Ishikawa (cell line): ENCODE results near the gene ADGRG7.

Experiments
- CEBPB ChIP-seq: IDR thresholded peaks from 2 replicates; pipeline ENCODE4 v1.6.1; 2012
- CREB1 ChIP-seq: IDR thresholded peaks from 2 replicates; pipeline ENCODE4 v1.6.1; 2012; ENCODE audit warnings: low read depth
- EGR1 ChIP-seq: IDR thresholded peaks from 2 replicates; pipeline ENCODE4 v1.6.1; 2012
- EP300 ChIP-seq: IDR thresholded peaks from 2 replicates; pipeline ENCODE4 v1.6.1; 2012; ENCODE audit warnings: borderline replicate concordance
- FOXM1 ChIP-seq: IDR thresholded peaks from 2 replicates; pipeline ENCODE4 v1.6.1; 2012; ENCODE audit warnings: low read depth, borderline replicate concordance
- MAX ChIP-seq: IDR thresholded peaks from 2 replicates; pipeline ENCODE4 v1.6.1; 2012
- NFIC ChIP-seq: IDR thresholded peaks from 2 replicates; pipeline ENCODE4 v1.6.1; 2012
- RAD21 ChIP-seq: IDR thresholded peaks from 2 replicates; pipeline ENCODE4 v1.6.1; 2012; ENCODE audit warnings: low read depth
- REST ChIP-seq: IDR thresholded peaks from 2 replicates; pipeline ENCODE4 v1.6.1; 2012; ENCODE audit warnings: low read depth, mild to moderate bottlenecking
- TCF12 ChIP-seq: IDR thresholded peaks from 2 replicates; pipeline ENCODE4 v1.6.1; 2012; ENCODE audit warnings: low read depth
- TEAD4 ChIP-seq: IDR thresholded peaks from 2 replicates; pipeline ENCODE4 v1.6.1; 2012
- ZBTB7A ChIP-seq: IDR thresholded peaks from 2 replicates; pipeline ENCODE4 v1.6.1; 2012; ENCODE audit warnings: low read depth

Gene ADGRG7

DNA sequence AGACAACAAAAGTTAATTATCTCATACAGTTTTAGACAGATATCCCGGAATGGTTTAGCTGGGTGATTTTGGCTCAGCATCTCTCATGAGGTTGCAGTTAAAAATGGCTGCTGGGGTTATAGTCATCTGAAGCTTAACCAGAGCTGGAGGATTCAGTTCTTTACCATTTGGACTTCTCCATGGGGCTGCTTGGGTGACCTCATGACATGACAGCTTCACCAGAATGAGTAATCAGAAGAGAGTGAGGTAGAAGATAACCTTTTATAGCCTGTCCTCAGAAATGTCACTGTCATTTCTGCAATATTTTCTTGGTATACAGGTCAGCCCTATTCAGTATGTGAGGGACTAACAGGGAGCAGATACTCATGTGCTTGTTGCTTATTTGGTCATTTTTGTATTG is 130.8 kb downstream of the ADGRG7 start:
- TF ChIP-seq TEAD4 = no peak
- TF ChIP-seq FOXM1 = no peak

DNA sequence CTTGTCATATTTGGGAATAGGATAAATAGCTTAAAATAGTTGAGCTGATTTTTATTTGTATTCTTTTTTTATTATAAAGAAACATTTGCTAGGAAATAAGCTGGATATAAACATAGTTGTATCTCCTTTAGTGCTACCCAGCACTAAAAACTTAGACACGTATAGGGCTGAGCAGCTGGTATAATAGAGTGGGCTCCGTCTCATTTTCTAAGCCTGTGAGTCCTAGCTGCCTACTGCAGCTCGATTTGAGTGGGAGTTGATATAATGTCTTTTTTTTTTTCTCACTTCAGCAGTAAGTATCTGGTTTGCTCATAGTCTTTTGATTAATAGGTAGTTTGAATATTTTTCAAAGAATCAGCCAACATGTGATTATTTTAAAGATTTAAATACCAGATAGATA is 134.1 kb downstream of the ADGRG7 start:
- no peak for TF ChIP-seq REST
- TF ChIP-seq CREB1 = no peak
- TF ChIP-seq TEAD4 = no peak
- TF ChIP-seq NFIC = no peak
- no peak for TF ChIP-seq EP300
- TF ChIP-seq CEBPB = no peak
- TF ChIP-seq ZBTB7A = no peak
- no peak for TF ChIP-seq TCF12
- TF ChIP-seq RAD21 = no peak
- TF ChIP-seq MAX = no peak
- TF ChIP-seq FOXM1 = no peak
- no peak for TF ChIP-seq EGR1

GRCh38 chr3:100744671-100745070 is 135.3 kb downstream of the ADGRG7 start:
- no peak for TF ChIP-seq TEAD4
- TF ChIP-seq CREB1 = no peak
- no peak for TF ChIP-seq MAX
- no peak for TF ChIP-seq CEBPB
- no peak for TF ChIP-seq TCF12
- TF ChIP-seq RAD21 = no peak
- TF ChIP-seq NFIC = no peak
